Kidney (tissue), 14 donors: Measurements from ENCODE around the gene WDR55. TPM values are rescaled to one million over a fixed set of nuclear protein-coding genes. Genes with fewer than 3 reads are reported as not detected.
"Not testable (repeated sequence)": the region's sequence is repeated elsewhere in the genome, so short reads cannot be mapped to it uniquely, and the experiment has no call there.

ENCODE experiments used
- DNase-seq, 5 donors: peaks; one replicate each; pipeline ENCODE4 v3.0.0-alpha.2; 2013 to 2020
- FAIRE-seq: peaks from 2 replicates; lab custom pipeline; 2012; peaks lifted over from hg19 to GRCh38; lab: Jason Lieb, UNC
- H3K27ac ChIP-seq, 2 donors: one replicate each; pipeline ENCODE4 v1.7.0; 2013; ENCODE audit warnings: low read depth in 2 of 2, low read length in 2 of 2, inconsistent platforms in 1 of 2
- H3K27me3 ChIP-seq: one replicate; pipeline ENCODE4 v1.7.1; 2013; ENCODE audit warnings: low read length, inconsistent platforms; ENCODE audit not compliant: control insufficient read depth, insufficient read depth
- H3K36me3 ChIP-seq, 3 donors: one replicate each; pipeline versions ENCODE4 v1.7.0 to v1.7.1; 2013; ENCODE audit warnings: low read length in 3 of 3, control low read depth in 1 of 3, inconsistent platforms in 1 of 3; ENCODE audit not compliant: insufficient read depth in 3 of 3, control insufficient read depth in 2 of 3
- H3K4me1 ChIP-seq, 3 donors: one replicate each; pipeline versions ENCODE4 v1.7.0 to v1.7.1; 2013; ENCODE audit warnings: low read length in 3 of 3, inconsistent platforms in 1 of 3, low read depth in 1 of 3; ENCODE audit not compliant: control insufficient read depth in 2 of 3, insufficient read depth in 2 of 3
- H3K4me3 ChIP-seq, 3 donors: one replicate each; pipeline versions ENCODE4 v1.7.0 to v1.8.1; 2013; ENCODE audit warnings: low read length in 3 of 3, control low read depth in 1 of 3, inconsistent platforms in 1 of 3
- H3K9ac ChIP-seq, 3 donors: one replicate each; pipeline versions ENCODE4 v1.7.0 to v1.7.1; 2013; ENCODE audit warnings: low read length in 3 of 3, control low read depth in 1 of 3, inconsistent platforms in 1 of 3
- H3K9me3 ChIP-seq, 3 donors: one replicate each; pipeline versions ENCODE4 v1.7.0 to v1.7.1; 2013; ENCODE audit warnings: low read length in 3 of 3, control low read depth in 1 of 3, inconsistent platforms in 1 of 3; ENCODE audit not compliant: control insufficient read depth in 2 of 3, insufficient read depth in 1 of 3
- CTCF ChIP-seq: IDR thresholded peaks from 3 replicates; pipeline ENCODE4 v1.5.1; 2012; ENCODE audit warnings: mild to moderate bottlenecking, moderate library complexity, borderline replicate concordance; ENCODE audit not compliant: insufficient read depth; ENCODE audit errors: extremely low read depth
- intact Hi-C: fragments of 100-400 bp; cut with DNase I; formaldehyde crosslinking; loops from one replicate; pipeline ENCODE4 v1.11.1; 2022
- polyA plus RNA-seq: library from polyadenylated mRNA; stranded (reverse); fragments of 350-450 nt; fragmentation: Illumina TruSeq; extraction: RNeasy Lipid Tissue Mini Kit (QIAGEN cat#74804); gene quantifications from one replicate; pipeline ENCODE4 v1.2.3, GENCODE V29; 2014; ENCODE audit warnings: low read depth, low replicate concordance; ENCODE audit not compliant: insufficient read depth
- total RNA-seq: library from RNA; stranded (reverse); fragmentation: NEBNext Ultra II Directional; extraction: Animal tissue kit (Norgen Biotek cat#: 25700); gene quantifications from one replicate; pipeline ENCODE4 v1.2.1, GENCODE V29; 2021
- donor health status: control.
- donor health status: control.
- donor health status: control.
- donor health status: control.
- donor health status: control.
- donor health status: DM: yes; HTN: yes; CAD: no.
- donor health status: Normal renal cell carcinoma (clear cell type).

The WDR55 gene
- total and polyA plus RNA-seq, 2 donors from 2014 or later = 13.7 to 20.8 TPM

DNA sequence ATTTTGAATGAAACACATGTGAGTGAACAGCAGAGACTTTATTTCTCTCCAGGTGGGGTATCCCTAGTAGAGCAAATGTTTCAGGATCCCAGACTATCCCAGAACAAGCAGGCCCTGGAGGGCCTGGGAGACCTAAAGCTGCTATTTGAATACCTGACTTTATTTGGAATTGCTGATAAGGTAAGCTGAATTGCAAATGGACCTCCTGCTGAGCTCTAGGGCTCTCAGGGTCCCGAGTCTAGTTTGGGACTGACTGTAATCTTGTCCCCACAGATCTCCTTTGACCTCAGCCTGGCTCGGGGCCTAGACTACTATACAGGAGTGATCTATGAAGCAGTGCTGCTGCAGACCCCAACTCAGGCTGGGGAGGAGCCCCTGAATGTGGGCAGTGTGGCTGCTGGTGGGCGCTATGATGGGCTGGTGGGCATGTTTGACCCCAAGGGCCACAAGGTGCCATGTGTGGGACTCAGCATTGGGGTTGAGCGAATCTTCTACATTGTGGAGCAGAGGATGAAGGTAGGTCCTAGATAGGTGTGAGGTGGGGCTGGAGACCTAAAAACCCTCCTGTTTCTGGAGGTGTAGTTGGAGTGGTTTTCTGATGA, 32.3 kb downstream of the WDR55 start:
- Histone ChIP-seq H3K9me3 (no peaks in the 10 kb centered on the region), H3K27me3 (no peaks in the 10 kb centered on the region), H3K27ac (no peak overlapping the region), H3K9ac (no peak overlapping the region), H3K4me3 (no peak overlapping the region), H3K4me1 (peaks cover 3 to 12% (median 5%) of the 10 kb centered on the region in 3 donors), H3K36me3 (peaks cover 11 to 47% (median 45%) of the 10 kb centered on the region in 3 donors)
- intact Hi-C loops = no loop called here
- DNase-seq (no peak), FAIRE-seq (no peak)
- no peak for TF ChIP-seq CTCF

GRCh38 chr5:140700177-140701144, 35.8 kb downstream of the WDR55 start, which contains the start of gene ZMAT2:
ZMAT2 (plus strand) TSS chr5:140700447; CDS start chr5:140700461, 14 bp downstream.
- peak within 1 kb of the TSS; percentile 60 to 92 (median 80) for H3K9ac ChIP-seq
- peak; percentile 98 for FAIRE-seq
- no peak within 1 kb of the TSS for H3K27ac ChIP-seq
- intact Hi-C loops = no loop called here
- peak within 1 kb of the TSS; percentile 92 to 96 (median 93) for H3K4me3 ChIP-seq
- peaks cover 9 to 53% (median 52%) of the 10 kb centered on the region in 3 donors for H3K36me3 ChIP-seq
- DNase-seq = peak; percentile 93 to 99 (median 96)
- TF ChIP-seq CTCF = no peak
- H3K9me3 ChIP-seq = no peaks in the 10 kb centered on the region
- H3K4me1 ChIP-seq = peaks cover 0 to 8% (median 0%) of the 10 kb centered on the region in 3 donors
- H3K27me3 ChIP-seq = no peaks in the 10 kb centered on the region

GRCh38 chr5:140707812-140708211, 43.1 kb downstream of the WDR55 start:
- Histone ChIP-seq H3K9me3 (no peaks in the 10 kb centered on the region), H3K9ac (no peak overlapping the region), H3K4me1 (no peaks in the 10 kb centered on the region), H3K36me3 (peaks cover 4 to 29% (median 24%) of the 10 kb centered on the region in 3 donors), H3K27ac (no peak overlapping the region), H3K4me3 (no peak overlapping the region), H3K27me3 (no peaks in the 10 kb centered on the region)
- intact Hi-C loops = no loop called here
- TF ChIP-seq CTCF = no peak
- DNase-seq (no peak), FAIRE-seq (no peak)

- H3K36me3 ChIP-seq = peaks cover 4 to 24% (median 21%) of the 10 kb centered on the region in 3 donors
- H3K4me3 ChIP-seq, H3K27me3 ChIP-seq, DNase-seq, H3K9ac ChIP-seq, FAIRE-seq, H3K27ac ChIP-seq, H3K4me1 ChIP-seq, H3K9me3 ChIP-seq, intact Hi-C loops: not testable (repeated sequence)
Observed at GRCh38 chr5:140708787-140709186, 44.1 kb downstream of the WDR55 start.
